ENCODE results near the gene FCAMR.

GRCh38 chr1:207010726-207011125 lies 40.5 kb upstream of the FCAMR start:
- no peak for TF ChIP-seq CTCF (IDR thresholded peaks at IDR 0.05)
- no peak for TF ChIP-seq EZH2 (IDR thresholded peaks at IDR 0.05; ENCODE audit: borderline replicate concordance, insufficient read depth, low read depth, low read length, poor library complexity, severe bottlenecking)
